HepG2 (cell line): ENCODE results near the gene DDX19B. TPM values are rescaled to one million over a fixed set of nuclear protein-coding genes. Genes with fewer than 3 reads are reported as not detected.
A peak's percentile ranks its signal among the peaks of the same experiment; 100 is the strongest.

Experiments
- ATF3 ChIP-seq: sonication (generic); formaldehyde crosslinking; IDR thresholded peaks from 2 replicates; pipeline ENCODE4 v1.4.0; 2020; ENCODE audit warnings: missing genetic modification reagents
- EHMT2 ChIP-seq: fragments of 200-600 bp; sonication (generic); IDR thresholded peaks from 2 replicates; pipeline ENCODE4 v1.7.0; 2017; ENCODE audit warnings: antibody characterized with exemption, low read depth, low read length, borderline replicate concordance
- ETS1 ChIP-seq: sonication (generic); formaldehyde crosslinking; IDR thresholded peaks from 2 replicates; pipeline ENCODE4 v1.4.0; 2020; ENCODE audit warnings: missing genetic modification reagents
- ETV6 ChIP-seq: sonication (generic); formaldehyde crosslinking; conservative IDR thresholded peaks from 2 replicates; pipeline ENCODE4 v1.4.0; 2020; ENCODE audit warnings: missing genetic modification reagents
- FOXA1 ChIP-seq, 2 experiments: fragments of 450-650 bp in 1 of 2; sonication (generic) in 1 of 2; formaldehyde crosslinking in 1 of 2; IDR thresholded peaks; 2 replicates each; pipeline versions ENCODE4 v1.4.0 to v1.6.1; 2016 to 2020; ENCODE audit warnings: missing genetic modification reagents in 1 of 2
- MED1 ChIP-seq: sonication (generic); formaldehyde crosslinking; IDR thresholded peaks from 2 replicates; pipeline ENCODE4 v1.4.0; 2020; ENCODE audit warnings: missing genetic modification reagents
- MEIS2 ChIP-seq: sonication (generic); formaldehyde crosslinking; IDR thresholded peaks from 2 replicates; pipeline ENCODE4 v1.9.0; 2021; ENCODE audit warnings: mild to moderate bottlenecking, missing genetic modification reagents
- MIER2 ChIP-seq: IDR thresholded peaks from 2 replicates; pipeline ENCODE4 v1.6.1; 2016; ENCODE audit warnings: missing biosample characterization, missing genetic modification reagents
- MNT ChIP-seq: fragments of 450-650 bp; IDR thresholded peaks from 2 replicates; pipeline ENCODE4 v1.6.1; 2016
- NR2F2 ChIP-seq: IDR thresholded peaks from 2 replicates; pipeline ENCODE4 v1.6.1; 2012; ENCODE audit warnings: low read depth, inconsistent platforms, borderline replicate concordance
- PATZ1 ChIP-seq: sonication (generic); formaldehyde crosslinking; IDR thresholded peaks from 2 replicates; pipeline ENCODE4 v1.4.0; 2020; ENCODE audit warnings: missing genetic modification reagents
- PAXIP1 ChIP-seq: sonication (generic); formaldehyde crosslinking; conservative IDR thresholded peaks from 2 replicates; pipeline ENCODE4 v1.4.0; 2020; ENCODE audit warnings: mild to moderate bottlenecking, missing genetic modification reagents, moderate library complexity
- RFX5 ChIP-seq: IDR thresholded peaks from 2 replicates; pipeline ENCODE4 v1.6.1; 2011; ENCODE audit warnings: low read depth, low read length, improper control_type of control experiment
- TFE3 ChIP-seq: IDR thresholded peaks from 2 replicates; pipeline ENCODE4 v1.6.1; 2016
- ZBTB38 ChIP-seq: sonication (generic); formaldehyde crosslinking; IDR thresholded peaks from 2 replicates; pipeline ENCODE4 v1.5.1; 2020; ENCODE audit warnings: mild to moderate bottlenecking, missing genetic modification reagents
- ZFY ChIP-seq: sonication (generic); formaldehyde crosslinking; IDR thresholded peaks from 2 replicates; pipeline ENCODE4 v1.4.0; 2020; ENCODE audit warnings: missing genetic modification reagents
- ZGPAT ChIP-seq: IDR thresholded peaks from 2 replicates; pipeline ENCODE4 v1.6.1; 2016; ENCODE audit warnings: mild to moderate bottlenecking
- ZNF12 ChIP-seq: sonication (generic); formaldehyde crosslinking; IDR thresholded peaks from 2 replicates; pipeline ENCODE4 v1.5.0; 2020; ENCODE audit warnings: missing genetic modification reagents
- ZNF3 ChIP-seq: IDR thresholded peaks from 2 replicates; pipeline ENCODE4 v1.7.0; 2017; ENCODE audit warnings: inconsistent platforms
- polyA plus RNA-seq, 8 experiments: library from polyadenylated mRNA; depleted of rRNA in 3 of 8; stranded (reverse) in 7 of 8; unstranded in 1 of 8; fragments of >200 nt; fragmentation: Illumina TruSeq in 4 of 8; extraction: Trizol in 4 of 8; gene quantifications; 2 replicates each; pipeline versions ENCODE4 v1.2.1 to v1.2.3, GENCODE V29; 2011 to 2016; ENCODE audit warnings: low read depth in 4 of 8, missing spikeins in 1 of 8, mixed read lengths in 1 of 8; ENCODE audit not compliant: insufficient read depth in 1 of 8
- total RNA-seq, 5 experiments: library from RNA; depleted of rRNA; stranded (reverse); fragments of >200 nt; fragmentation: Illumina TruSeq; extraction: Trizol; gene quantifications; 2 replicates each; pipeline ENCODE4 v1.2.3, GENCODE V29; 2016; ENCODE audit warnings: low read depth in 1 of 5

The DDX19B gene
- total and polyA plus RNA-seq, 2 of the 13 experiments (the other 11 are each of a cell fraction or from before 2014, with no cell fraction given) = 36.2 to 40.0 TPM

- TF ChIP-seq TFE3 (no peak), NR2F2 (no peak), ZGPAT (CRISPR knock-in tag) (no peak), MED1 (CRISPR knock-in tag) (no peak), ZBTB38 (peak; percentile 96), ETS1 (CRISPR knock-in tag) (no peak), PAXIP1 (CRISPR knock-in tag) (0 out of 2 replicates have a peak, but pooled peaks have one; percentile 14), MNT (no peak), ZFY (CRISPR knock-in tag) (no peak), RFX5 (no peak), ETV6 (CRISPR knock-in tag) (no peak), MEIS2 (CRISPR knock-in tag) (no peak), MIER2 (CRISPR knock-in tag) (no peak), ZNF12 (CRISPR knock-in tag) (no peak), PATZ1 (0 out of 2 replicates have a peak, but pooled peaks have one; percentile 26), EHMT2 (no peak), FOXA1 (IDR thresholded peaks at IDR 0.05) (no peak), FOXA1 (CRISPR knock-in tag; IDR thresholded peaks at IDR 0.05) (no peak), ZNF3 (CRISPR knock-in tag) (no peak), ATF3 (CRISPR knock-in tag) (no peak)
These were observed 43.4 kb upstream of the DDX19B start (continued) for GRCh38 chr16:70255574-70255973.
